DMS153 (cell line): ENCODE data around the gene ELF1.

Experiments
- DNase-seq: peaks from one replicate; lab custom pipeline; 2025; lab: John Stamatoyannopoulos, UW

ELF1 gene

GRCh38 chr13:41019011-41019487 is at the start of gene ELF1:
ELF1 (minus strand) TSS chr13:41019316; CDS start chr13:40982054, 37,262 bp downstream.
- DNase-seq: peak; percentile 85

GRCh38 chr13:41065078-41065477 is 46.0 kb upstream of the ELF1 start:
- DNase-seq: no peak

GRCh38 chr13:41064493-41064892 is 45.4 kb upstream of the ELF1 start:
- no peak for DNase-seq

- DNase-seq: no peak
Measured at GRCh38 chr13:41061914-41062837, 43.1 kb upstream of the ELF1 start.

GRCh38 chr13:41061075-41061913 is 42.2 kb upstream of the ELF1 start, which contains the start of gene WBP4:
WBP4 (plus strand) TSS chr13:41061509; CDS start chr13:41061674, 165 bp downstream.
- DNase-seq: peak; percentile 83

- DNase-seq: peak; percentile 75
Measured at GRCh38 chr13:41060724-41061074, 41.6 kb upstream of the ELF1 start.

- DNase-seq: peak; percentile 67
Measured at GRCh38 chr13:41060082-41060723, 41.1 kb upstream of the ELF1 start.

GRCh38 chr13:41059456-41060081 is 40.5 kb upstream of the ELF1 start:
- DNase-seq: no peak

GRCh38 chr13:41058295-41059070 is 39.4 kb upstream of the ELF1 start:
- no peak for DNase-seq

GRCh38 chr13:41056826-41057711 is 38.0 kb upstream of the ELF1 start:
- no peak for DNase-seq

- DNase-seq: no peak
Measured at GRCh38 chr13:41056194-41056593, 37.1 kb upstream of the ELF1 start.

GRCh38 chr13:41054919-41055619 is 36.0 kb upstream of the ELF1 start:
- DNase-seq: peak; percentile 16

- peak; percentile 10 for DNase-seq
Measured at GRCh38 chr13:41054212-41054877, 35.2 kb upstream of the ELF1 start.

- DNase-seq: no peak
Measured at GRCh38 chr13:41053384-41053826, 34.3 kb upstream of the ELF1 start.

- no peak for DNase-seq
Measured at GRCh38 chr13:41052441-41052840, 33.3 kb upstream of the ELF1 start.

- DNase-seq: no peak
Measured at GRCh38 chr13:41049480-41050440, 30.6 kb upstream of the ELF1 start.

GRCh38 chr13:41048640-41049039 is 29.5 kb upstream of the ELF1 start:
- no peak for DNase-seq
